Islet of Langerhans (tissue), 1 donor: ENCODE measurements around the gene KDF1.

Source experiments
- FAIRE-seq: peaks from one replicate; lab custom pipeline; 2011; peaks lifted over from hg19 to GRCh38; lab: Jason Lieb, UNC

Gene KDF1

DNA sequence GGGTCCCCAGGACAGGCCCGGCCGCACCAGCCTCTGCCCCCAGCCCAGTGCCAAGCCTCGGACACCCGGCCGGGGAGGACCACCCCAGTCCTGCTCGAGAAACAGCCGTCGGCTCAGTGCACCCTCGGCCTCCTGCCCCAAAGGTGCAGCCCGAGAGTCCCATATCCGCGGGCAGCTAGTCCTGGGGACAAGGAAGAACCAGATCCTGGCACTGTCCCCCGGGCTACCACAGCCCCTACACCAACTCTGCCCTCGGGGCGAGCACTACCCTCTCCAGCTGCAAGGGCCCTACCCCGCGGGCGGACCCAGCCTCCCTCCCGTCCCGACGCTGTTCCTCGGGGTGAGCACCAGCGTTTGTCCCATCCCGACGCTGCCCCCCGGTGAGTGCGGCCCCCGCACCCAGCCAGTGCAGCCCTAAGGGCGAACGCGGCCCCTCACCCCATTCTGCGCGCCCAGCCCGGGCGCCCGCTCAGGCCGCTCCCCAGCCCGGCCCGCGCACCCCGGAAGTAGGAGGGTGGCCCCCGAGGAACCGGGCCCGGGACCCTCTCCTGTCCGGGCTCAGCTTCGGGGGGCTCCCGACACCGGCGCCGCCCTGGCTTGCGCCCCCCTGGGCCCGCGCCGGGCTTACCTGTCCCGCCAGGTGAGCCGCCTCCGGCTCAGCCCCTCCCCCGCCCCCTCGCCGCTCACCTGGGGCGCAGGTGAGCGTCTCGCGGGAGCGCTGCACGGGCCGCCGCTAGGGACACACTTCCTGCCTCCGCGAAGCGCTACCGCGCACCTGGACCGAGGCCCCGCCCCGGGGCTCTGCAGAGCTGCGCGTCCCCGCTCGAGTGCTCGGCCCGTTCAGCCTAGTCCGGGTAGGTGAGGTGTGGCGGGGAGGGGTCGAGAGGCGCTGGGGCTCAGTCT is at the start of gene KDF1:
TSS of gene KDF1 (minus strand) at position 747 of the 903 bp plus-strand sequence. CDS start 8,088 bp downstream, outside the sequence.
- no peak for FAIRE-seq

DNA sequence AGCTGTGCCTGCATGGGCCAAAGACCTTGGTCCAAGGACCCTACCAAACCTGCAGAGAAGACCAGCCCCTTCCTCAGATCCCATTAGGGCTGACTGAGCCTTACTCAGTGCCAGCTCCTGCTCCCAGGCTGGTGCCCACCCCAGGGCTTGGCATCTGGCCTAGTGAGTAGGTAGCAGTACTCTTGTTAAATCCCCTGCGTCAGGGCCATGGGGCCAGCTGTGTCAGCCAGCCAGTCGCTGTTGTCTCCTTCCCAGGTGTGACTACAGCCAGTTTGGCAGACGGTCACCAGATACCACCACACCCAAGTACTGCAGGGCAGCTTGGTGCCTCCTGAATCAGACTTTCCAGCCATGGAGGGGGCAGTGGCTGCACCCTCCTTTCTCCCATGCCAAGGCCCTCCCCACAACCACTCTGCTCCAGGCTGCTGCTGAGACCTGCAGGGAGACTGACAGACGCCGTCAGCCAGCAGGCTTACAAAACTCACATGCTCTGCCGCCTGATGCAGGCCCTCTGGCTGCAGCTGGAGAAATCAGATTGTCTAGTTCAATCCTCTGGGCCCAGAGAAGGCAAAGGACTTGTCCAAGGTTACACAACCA is 49.4 kb upstream of the KDF1 start:
- FAIRE-seq = no peak

DNA sequence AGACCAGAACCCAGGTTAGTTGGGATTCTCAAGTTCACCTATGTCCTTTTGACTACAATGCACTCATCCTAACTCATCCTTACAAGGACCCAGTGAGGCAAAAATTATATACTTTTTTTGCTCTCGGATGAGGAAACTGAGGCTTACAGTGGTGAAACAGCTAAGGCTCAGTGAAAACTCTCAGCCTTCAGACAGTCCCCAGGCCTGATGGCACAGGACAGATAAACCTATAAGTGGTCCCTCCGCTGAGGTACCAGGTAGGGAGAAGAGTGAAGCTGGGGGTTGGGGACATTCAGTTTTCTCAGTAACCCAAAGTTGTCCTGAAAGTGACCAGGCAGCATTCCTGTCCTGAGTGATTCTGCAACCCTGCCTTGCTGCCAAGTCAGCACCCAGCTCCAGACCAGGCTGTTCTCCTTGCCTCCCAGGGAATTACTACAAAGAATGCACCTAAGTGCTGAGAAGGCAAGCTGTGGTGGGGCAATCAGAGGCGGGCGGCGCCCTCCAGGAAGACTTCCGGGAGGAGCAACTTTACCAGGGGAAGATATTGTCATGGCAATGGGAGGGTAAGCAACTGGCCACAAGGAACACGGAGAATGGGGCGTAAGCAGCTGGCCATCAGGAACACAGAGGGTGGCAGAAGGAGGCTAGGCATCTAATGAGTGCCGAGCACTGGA is 47.8 kb upstream of the KDF1 start:
- FAIRE-seq = no peak

DNA sequence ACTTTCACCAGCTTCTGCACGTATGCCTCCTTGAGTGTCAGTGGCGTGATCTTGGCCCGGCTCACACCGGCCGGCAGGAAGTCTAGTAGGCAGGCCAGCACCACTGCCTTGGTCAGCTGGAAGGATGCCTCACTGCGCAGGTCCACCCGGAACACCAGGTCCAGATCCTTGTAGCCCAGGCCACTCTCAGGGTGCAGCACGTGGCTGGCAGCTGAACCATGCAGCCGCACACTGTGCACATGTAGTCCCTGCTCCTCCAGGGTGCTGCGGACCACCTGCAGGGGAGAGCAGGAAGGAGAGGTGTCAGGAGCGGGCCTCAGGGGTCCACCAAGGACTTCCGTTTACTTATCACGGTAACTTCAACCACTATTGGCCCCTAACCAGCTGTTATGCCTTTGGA is 46.4 kb upstream of the KDF1 start:
- FAIRE-seq = no peak

DNA sequence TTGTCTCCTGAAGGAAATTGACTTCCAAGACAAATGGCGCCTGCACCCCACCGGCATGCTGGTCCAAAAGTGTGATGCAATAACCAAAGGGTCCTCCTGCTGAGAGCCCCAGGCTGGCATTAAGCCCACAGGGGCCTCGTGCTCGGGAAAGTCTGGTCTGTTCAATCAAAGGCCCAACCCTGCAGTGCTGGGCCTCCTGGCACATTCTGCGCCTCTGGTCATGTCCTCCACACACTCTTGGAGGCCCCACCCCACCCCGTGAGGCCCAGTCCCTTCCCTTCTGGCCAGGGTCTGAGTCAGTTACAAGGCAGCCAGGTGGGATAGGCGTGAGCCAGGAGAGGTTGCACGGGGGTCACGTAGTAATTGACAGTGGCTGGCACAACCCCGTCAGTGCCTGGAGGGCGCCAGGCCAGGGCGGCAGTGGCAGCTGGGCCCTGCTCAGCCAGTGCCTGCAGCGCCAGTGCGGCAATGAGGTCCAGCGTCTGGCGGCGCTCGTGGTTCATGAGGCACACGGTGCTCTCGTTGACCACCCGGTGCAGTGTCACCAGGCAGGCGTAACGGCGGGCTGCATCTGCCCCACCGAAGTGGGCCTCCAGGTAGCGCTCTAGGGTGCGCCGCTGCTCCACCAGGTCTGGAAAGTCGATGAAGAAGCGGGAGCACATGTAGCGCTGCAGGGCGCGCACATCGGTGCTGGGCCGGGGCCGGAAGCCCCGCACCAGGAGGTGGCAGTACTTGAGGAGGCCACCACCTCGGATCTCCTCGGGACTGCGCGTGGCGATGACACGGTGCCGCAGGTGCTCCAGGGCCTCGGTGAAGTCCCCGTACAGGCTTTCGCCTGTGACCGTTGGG is 45.6 kb upstream of the KDF1 start:
- FAIRE-seq = no peak

DNA sequence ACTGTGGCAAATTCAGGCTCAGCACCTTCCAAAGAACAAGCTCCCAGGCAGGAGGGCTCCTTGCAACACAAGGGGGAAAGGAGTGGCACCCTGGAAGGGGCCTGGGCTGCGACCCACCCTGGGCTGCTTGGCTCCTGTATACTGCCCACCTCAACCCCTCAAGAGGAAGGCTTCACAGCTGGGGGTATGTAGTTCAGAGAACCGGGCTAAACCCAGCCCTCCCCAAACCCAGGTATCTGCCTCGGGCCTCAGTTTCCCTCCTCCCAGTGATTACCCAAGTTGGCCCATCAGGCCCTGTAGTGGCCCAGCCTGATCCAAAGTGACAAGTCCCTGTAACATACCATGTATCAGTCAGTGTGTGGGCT is 44.9 kb upstream of the KDF1 start:
- FAIRE-seq = no peak

- FAIRE-seq = no peak
These were observed 44.4 kb upstream of the KDF1 start for GRCh38 chr1:27004471-27005165.

GRCh38 chr1:27003745-27004470 is 43.6 kb upstream of the KDF1 start:
- no peak for FAIRE-seq

GRCh38 chr1:27001570-27002360 is 41.5 kb upstream of the KDF1 start:
- no peak for FAIRE-seq

- FAIRE-seq = no peak
These were observed 40.7 kb upstream of the KDF1 start for GRCh38 chr1:27000817-27001460.

- FAIRE-seq = no peak
These were observed 40.0 kb upstream of the KDF1 start for GRCh38 chr1:27000090-27000816.

GRCh38 chr1:26999440-26999987 is 39.2 kb upstream of the KDF1 start:
- no peak for FAIRE-seq

GRCh38 chr1:26998429-26999300 is 38.4 kb upstream of the KDF1 start:
- FAIRE-seq = no peak

DNA sequence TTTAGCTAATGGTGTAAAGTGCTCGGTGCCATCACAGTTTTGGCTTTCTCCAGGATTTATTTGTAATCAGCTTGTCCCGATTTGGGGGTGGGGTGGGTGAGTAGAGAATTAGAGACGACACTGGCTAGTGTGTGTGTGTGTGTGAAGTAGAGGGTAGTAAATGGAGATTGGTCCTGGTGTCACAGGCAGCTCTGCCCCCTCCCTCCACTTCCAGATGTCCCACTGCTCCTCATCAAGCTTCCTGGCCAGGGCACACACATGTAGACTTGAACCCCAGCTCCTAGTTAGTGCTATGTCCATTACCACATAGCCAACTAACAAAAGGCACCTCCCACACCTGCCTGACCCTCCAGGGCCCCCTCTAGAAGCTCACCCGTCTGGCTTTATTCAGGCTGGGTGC is 36.4 kb upstream of the KDF1 start:
- FAIRE-seq = no peak

- no peak for FAIRE-seq
These were observed 35.8 kb upstream of the KDF1 start for GRCh38 chr1:26996024-26996423.

- peak; percentile 27 for FAIRE-seq
These were observed 34.7 kb upstream of the KDF1 start for GRCh38 chr1:26994787-26995517.
